ENCODE results near the gene PDZRN4. TPM values are rescaled to one million over a fixed set of nuclear protein-coding genes. Genes with fewer than 3 reads are reported as not detected.

The PDZRN4 gene
- total and polyA plus RNA-seq, 4 experiments from 2014 or later = not detected

- no peaks in the 10 kb centered on the region for H3K27me3 ChIP-seq (ENCODE audit: insufficient read depth, low read length)
- peaks cover 0 to 2% (median 0%) of the 10 kb centered on the region in 8 donors for H3K9me3 Mint-ChIP-seq
- POLR2A ChIA-PET (ENCODE audit: partially characterized antibody) = no interaction called here
- no peaks in the 10 kb centered on the region for H3K4me1 ChIP-seq (ENCODE audit: insufficient read depth, low read length)
- H3K4me3 ChIP-seq (ENCODE audit: low read length in 2 of 2) = no peak overlapping the region
- no peak overlapping the region for H3K27ac ChIP-seq (ENCODE audit: low read depth, low read length)
- no peak overlapping the region for H3K4me3 Mint-ChIP-seq
- no peaks in the 10 kb centered on the region for H3K36me3 Mint-ChIP-seq
- intact Hi-C loops (cut with micrococcal nuclease) = no loop called here
- no peaks in the 10 kb centered on the region for H3K27me3 Mint-ChIP-seq
- no peaks in the 10 kb centered on the region for H3K4me1 Mint-ChIP-seq
- no peak for DNase-seq
- H3K27ac Mint-ChIP-seq = no peak overlapping the region
- CTCF ChIA-PET (ENCODE audit: partially characterized antibody) = no interaction called here
- no peaks in the 10 kb centered on the region for H3K9me3 ChIP-seq (ENCODE audit: control insufficient read depth in 1 of 2, low read length in 2 of 2)
- H3K36me3 ChIP-seq (ENCODE audit: insufficient read depth, low read length) = no peaks in the 10 kb centered on the region
These were observed 264.8 kb downstream of the PDZRN4 start for GRCh38 chr12:41452838-41453407.

- CTCF ChIA-PET (ENCODE audit: partially characterized antibody) = no interaction called here
- no peaks in the 10 kb centered on the region for H3K9me3 ChIP-seq (ENCODE audit: control insufficient read depth in 1 of 2, low read length in 2 of 2)
- no peaks in the 10 kb centered on the region for H3K4me1 ChIP-seq (ENCODE audit: insufficient read depth, low read length)
- Mint-ChIP-seq H3K4me3 (no peak overlapping the region), H3K36me3 (no peaks in the 10 kb centered on the region), H3K27ac (no peak overlapping the region), H3K9me3 (peaks cover 0 to 2% (median 0%) of the 10 kb centered on the region in 8 donors), H3K4me1 (no peaks in the 10 kb centered on the region), H3K27me3 (no peaks in the 10 kb centered on the region)
- no peak overlapping the region for H3K4me3 ChIP-seq (ENCODE audit: low read length in 2 of 2)
- H3K36me3 ChIP-seq (ENCODE audit: insufficient read depth, low read length) = no peaks in the 10 kb centered on the region
- no peak for DNase-seq
- H3K27me3 ChIP-seq (ENCODE audit: insufficient read depth, low read length) = no peaks in the 10 kb centered on the region
- POLR2A ChIA-PET (ENCODE audit: partially characterized antibody) = no interaction called here
- intact Hi-C loops (cut with micrococcal nuclease) = no loop called here
- H3K27ac ChIP-seq (ENCODE audit: low read depth, low read length) = no peak overlapping the region
These were observed 265.3 kb downstream of the PDZRN4 start for GRCh38 chr12:41453409-41453808.

- POLR2A ChIA-PET (ENCODE audit: partially characterized antibody) = no interaction called here
- Mint-ChIP-seq H3K27ac (no peak overlapping the region), H3K27me3 (no peaks in the 10 kb centered on the region), H3K4me3 (no peak overlapping the region), H3K9me3 (peaks cover 0 to 2% (median 0%) of the 10 kb centered on the region in 8 donors), H3K4me1 (no peaks in the 10 kb centered on the region), H3K36me3 (no peaks in the 10 kb centered on the region)
- Histone ChIP-seq H3K4me3 (ENCODE audit: low read length in 2 of 2) (no peak overlapping the region), H3K9me3 (ENCODE audit: control insufficient read depth in 1 of 2, low read length in 2 of 2) (no peaks in the 10 kb centered on the region), H3K36me3 (ENCODE audit: insufficient read depth, low read length) (no peaks in the 10 kb centered on the region), H3K27ac (ENCODE audit: low read depth, low read length) (no peak overlapping the region), H3K4me1 (ENCODE audit: insufficient read depth, low read length) (no peaks in the 10 kb centered on the region), H3K27me3 (ENCODE audit: insufficient read depth, low read length) (no peaks in the 10 kb centered on the region)
- DNase-seq = no peak
- intact Hi-C loops (cut with micrococcal nuclease) = no loop called here
- CTCF ChIA-PET (ENCODE audit: partially characterized antibody) = no interaction called here
These were observed 271.2 kb downstream of the PDZRN4 start for GRCh38 chr12:41459111-41459905.

- H3K4me3 ChIP-seq (ENCODE audit: low read length in 2 of 2) = no peak overlapping the region
- intact Hi-C loops (cut with micrococcal nuclease) = no loop called here
- H3K36me3 Mint-ChIP-seq = no peaks in the 10 kb centered on the region
- H3K9me3 ChIP-seq (ENCODE audit: control insufficient read depth in 1 of 2, low read length in 2 of 2) = no peaks in the 10 kb centered on the region
- no peaks in the 10 kb centered on the region for H3K4me1 ChIP-seq (ENCODE audit: insufficient read depth, low read length)
- no peaks in the 10 kb centered on the region for H3K27me3 ChIP-seq (ENCODE audit: insufficient read depth, low read length)
- no peak overlapping the region for H3K27ac Mint-ChIP-seq
- ChIA-PET POLR2A (ENCODE audit: partially characterized antibody) (no interaction called here), CTCF (ENCODE audit: partially characterized antibody) (no interaction called here)
- H3K4me3 Mint-ChIP-seq = no peak overlapping the region
- H3K9me3 Mint-ChIP-seq = peaks cover 0 to 2% (median 0%) of the 10 kb centered on the region in 8 donors
- H3K4me1 Mint-ChIP-seq = no peaks in the 10 kb centered on the region
- H3K27me3 Mint-ChIP-seq = no peaks in the 10 kb centered on the region
- no peaks in the 10 kb centered on the region for H3K36me3 ChIP-seq (ENCODE audit: insufficient read depth, low read length)
- no peak overlapping the region for H3K27ac ChIP-seq (ENCODE audit: low read depth, low read length)
- no peak for DNase-seq
These were observed 271.7 kb downstream of the PDZRN4 start for GRCh38 chr12:41459906-41460214.

GRCh38 chr12:41460906-41461305 lies 272.8 kb downstream of the PDZRN4 start:
- H3K9me3 Mint-ChIP-seq = peaks cover 0 to 2% (median 0%) of the 10 kb centered on the region in 8 donors
- Histone ChIP-seq H3K36me3 (ENCODE audit: insufficient read depth, low read length) (no peaks in the 10 kb centered on the region), H3K27ac (ENCODE audit: low read depth, low read length) (no peak overlapping the region), H3K4me1 (ENCODE audit: insufficient read depth, low read length) (no peaks in the 10 kb centered on the region), H3K27me3 (ENCODE audit: insufficient read depth, low read length) (no peaks in the 10 kb centered on the region), H3K4me3 (ENCODE audit: low read length in 2 of 2) (no peak overlapping the region), H3K9me3 (ENCODE audit: control insufficient read depth in 1 of 2, low read length in 2 of 2) (no peaks in the 10 kb centered on the region)
- no peak overlapping the region for H3K4me3 Mint-ChIP-seq
- POLR2A ChIA-PET (ENCODE audit: partially characterized antibody) = no interaction called here
- CTCF ChIA-PET (ENCODE audit: partially characterized antibody) = no interaction called here
- intact Hi-C loops (cut with micrococcal nuclease) = no loop called here
- DNase-seq = no peak
- no peaks in the 10 kb centered on the region for H3K36me3 Mint-ChIP-seq
- peaks cover 0 to 2% of the 10 kb centered on the region in 2 donors for H3K27me3 Mint-ChIP-seq
- H3K27ac Mint-ChIP-seq = no peak overlapping the region
- no peaks in the 10 kb centered on the region for H3K4me1 Mint-ChIP-seq

- Mint-ChIP-seq H3K27me3 (peaks cover 0 to 4% of the 10 kb centered on the region in 2 donors), H3K27ac (no peak overlapping the region), H3K36me3 (no peaks in the 10 kb centered on the region), H3K4me3 (no peak overlapping the region), H3K4me1 (no peaks in the 10 kb centered on the region), H3K9me3 (peaks cover 0 to 2% (median 0%) of the 10 kb centered on the region in 8 donors)
- Histone ChIP-seq H3K9me3 (ENCODE audit: control insufficient read depth in 1 of 2, low read length in 2 of 2) (no peaks in the 10 kb centered on the region), H3K27me3 (ENCODE audit: insufficient read depth, low read length) (no peaks in the 10 kb centered on the region), H3K4me1 (ENCODE audit: insufficient read depth, low read length) (no peaks in the 10 kb centered on the region), H3K27ac (ENCODE audit: low read depth, low read length) (no peak overlapping the region), H3K36me3 (ENCODE audit: insufficient read depth, low read length) (no peaks in the 10 kb centered on the region), H3K4me3 (ENCODE audit: low read length in 2 of 2) (no peak overlapping the region)
- CTCF ChIA-PET (ENCODE audit: partially characterized antibody) = no interaction called here
- no peak for DNase-seq
- intact Hi-C loops (cut with micrococcal nuclease) = no loop called here
- POLR2A ChIA-PET (ENCODE audit: partially characterized antibody) = no interaction called here
These were observed 274.2 kb downstream of the PDZRN4 start for GRCh38 chr12:41462312-41462711.

GRCh38 chr12:41465526-41465925 lies 277.4 kb downstream of the PDZRN4 start:
- Histone ChIP-seq H3K36me3 (ENCODE audit: insufficient read depth, low read length) (no peaks in the 10 kb centered on the region), H3K27ac (ENCODE audit: low read depth, low read length) (no peak overlapping the region), H3K4me3 (ENCODE audit: low read length in 2 of 2) (no peak overlapping the region), H3K27me3 (ENCODE audit: insufficient read depth, low read length) (no peaks in the 10 kb centered on the region), H3K4me1 (ENCODE audit: insufficient read depth, low read length) (no peaks in the 10 kb centered on the region), H3K9me3 (ENCODE audit: control insufficient read depth in 1 of 2, low read length in 2 of 2) (no peaks in the 10 kb centered on the region)
- H3K36me3 Mint-ChIP-seq = no peaks in the 10 kb centered on the region
- intact Hi-C loops (cut with micrococcal nuclease) = no loop called here
- CTCF ChIA-PET (ENCODE audit: partially characterized antibody) = no interaction called here
- H3K27me3 Mint-ChIP-seq = peaks cover 0 to 4% of the 10 kb centered on the region in 2 donors
- H3K27ac Mint-ChIP-seq = no peak overlapping the region
- POLR2A ChIA-PET (ENCODE audit: partially characterized antibody) = no interaction called here
- H3K9me3 Mint-ChIP-seq = peaks cover 0 to 2% (median 0%) of the 10 kb centered on the region in 8 donors
- no peak for DNase-seq
- no peaks in the 10 kb centered on the region for H3K4me1 Mint-ChIP-seq
- no peak overlapping the region for H3K4me3 Mint-ChIP-seq

Measured in CD4-positive, alpha-beta memory T cell (primary cell).